IMR-90 (cell line): ENCODE data around the gene ADGRB3. TPM values are rescaled to one million over a fixed set of nuclear protein-coding genes. Genes with fewer than 3 reads are reported as not detected.

ENCODE experiments used
- ATAC-seq: fragments of 200-7000 bp; cut with Tn5 transposase; 2 replicates; pipeline ENCODE4 v1.9.1; 2020; ENCODE audit warnings: low read depth, mild to moderate bottlenecking, moderate library complexity
- BruUV-seq: library from RNA; stranded (reverse); fragments of 400-500 nt; replicated peaks from 2 replicates; lab custom pipeline; 2021; lab: Mats Ljungman, UMichigan
- CTCF ChIA-PET: fragments of 300-600 bp; formaldehyde crosslinking; extraction: SDS; loops from one replicate; lab custom pipeline; 2021; ENCODE audit warnings: antibody characterized with exemption; lab: Yijun Ruan, JAX
- POLR2A ChIA-PET: fragments of 300-600 bp; sonication (Branson Sonifier 250); formaldehyde crosslinking; loops from one replicate; lab custom pipeline; 2022; ENCODE audit warnings: antibody characterized with exemption; ENCODE audit not compliant: unreplicated experiment; lab: Charles Lee
- DNase-seq: peaks from one replicate; pipeline ENCODE4 v3.0.0; 2013
- H2AFZ ChIP-seq: replicated peaks from 2 replicates; pipeline ENCODE3; 2013; ENCODE audit warnings: low read length, mild to moderate bottlenecking; ENCODE audit not compliant: poor library complexity
- H2AK5ac ChIP-seq: 2 replicates; pipeline ENCODE4 v1.6.1; 2013; ENCODE audit warnings: low read depth, low read length, inconsistent platforms
- H2AK9ac ChIP-seq: replicated peaks from 2 replicates; pipeline ENCODE3; 2013; ENCODE audit warnings: mild to moderate bottlenecking, low read depth, low read length, moderate library complexity; ENCODE audit not compliant: poor library complexity
- H2BK120ac ChIP-seq: 2 replicates; pipeline ENCODE4 v1.6.1; 2013; ENCODE audit warnings: low read depth, low read length, inconsistent platforms
- H2BK15ac ChIP-seq: 3 replicates; pipeline ENCODE4 v1.6.1; 2013; ENCODE audit warnings: low read depth, low read length, inconsistent platforms
- H2BK20ac ChIP-seq: 2 replicates; pipeline ENCODE4 v1.6.1; 2013; ENCODE audit warnings: low read depth, mild to moderate bottlenecking, inconsistent platforms, low read length, moderate library complexity
- H2BK5ac ChIP-seq: 2 replicates; pipeline ENCODE4 v1.6.1; 2013; ENCODE audit warnings: mild to moderate bottlenecking, low read depth, low read length, inconsistent platforms; ENCODE audit not compliant: poor library complexity, severe bottlenecking
- H3K14ac ChIP-seq: replicated peaks from 2 replicates; pipeline ENCODE4 v1.6.1; 2013; ENCODE audit warnings: low read depth, low read length, inconsistent platforms
- H3K18ac ChIP-seq: 2 replicates; pipeline ENCODE4 v1.6.1; 2013; ENCODE audit warnings: low read depth, low read length, control low read depth
- H3K23ac ChIP-seq: 2 replicates; pipeline ENCODE4 v1.6.1; 2013; ENCODE audit warnings: low read depth, low read length, inconsistent platforms
- H3K27ac ChIP-seq: 2 replicates; pipeline ENCODE4 v1.5.1; 2013; ENCODE audit warnings: mild to moderate bottlenecking, control low read depth, low read length; ENCODE audit not compliant: insufficient read depth
- H3K27me3 ChIP-seq: 2 replicates; pipeline ENCODE4 v1.6.1; 2013; ENCODE audit warnings: low read length; ENCODE audit not compliant: control insufficient read depth, insufficient read depth
- H3K36me3 ChIP-seq: 2 replicates; pipeline ENCODE4 v1.6.1; 2013; ENCODE audit warnings: low read length, mixed read lengths; ENCODE audit not compliant: control insufficient read depth, insufficient read depth
- H3K4ac ChIP-seq: 2 replicates; pipeline ENCODE4 v1.6.1; 2013; ENCODE audit warnings: low read depth, low read length, inconsistent platforms
- H3K4me1 ChIP-seq: 2 replicates; pipeline ENCODE4 v1.6.1; 2013; ENCODE audit warnings: low read length, mixed read lengths; ENCODE audit not compliant: control insufficient read depth, insufficient read depth
- H3K4me2 ChIP-seq: 2 replicates; pipeline ENCODE4 v1.6.1; 2013; ENCODE audit warnings: low read depth, mild to moderate bottlenecking, control low read depth, low read length, moderate library complexity
- H3K4me3 ChIP-seq: 2 replicates; pipeline ENCODE4 v1.5.1; 2013; ENCODE audit warnings: low read depth, mild to moderate bottlenecking, control low read depth, low read length, moderate library complexity; ENCODE audit not compliant: insufficient read depth
- H3K56ac ChIP-seq: 2 replicates; pipeline ENCODE4 v1.6.1; 2013; ENCODE audit warnings: low read length, inconsistent platforms; ENCODE audit not compliant: insufficient read depth; ENCODE audit errors: extremely low read depth
- H3K79me1 ChIP-seq, 2 experiments: 2 replicates each; pipeline ENCODE4 v1.6.1; 2013; ENCODE audit warnings: low read length in 2 of 2, inconsistent platforms in 1 of 2, low read depth in 1 of 2
- H3K9ac ChIP-seq: 2 replicates; pipeline ENCODE4 v1.6.1; 2013; ENCODE audit warnings: low read depth, low read length, control low read depth
- H3K9me1 ChIP-seq: 2 replicates; pipeline ENCODE4 v1.6.1; 2013; ENCODE audit warnings: low read length, inconsistent platforms; ENCODE audit not compliant: insufficient read depth
- H3K9me3 ChIP-seq: 2 replicates; pipeline ENCODE4 v1.6.1; 2013; ENCODE audit warnings: low read length; ENCODE audit not compliant: control insufficient read depth, insufficient read depth
- H4K20me1 ChIP-seq: 2 replicates; pipeline ENCODE4 v1.6.1; 2013; ENCODE audit warnings: low read length, inconsistent platforms; ENCODE audit not compliant: insufficient read depth
- H4K5ac ChIP-seq: 2 replicates; pipeline ENCODE4 v1.6.1; 2013; ENCODE audit warnings: mild to moderate bottlenecking, low read depth, low read length, control low read depth
- H4K8ac ChIP-seq, 2 experiments: 2 replicates each; pipeline ENCODE4 v1.6.1; 2013; ENCODE audit warnings: low read depth in 2 of 2, low read length in 2 of 2, control low read depth in 1 of 2, inconsistent platforms in 1 of 2
- H4K91ac ChIP-seq: 2 replicates; pipeline ENCODE4 v1.6.1; 2013; ENCODE audit warnings: low read depth, low read length, inconsistent platforms; ENCODE audit not compliant: insufficient read depth
- BHLHE40 ChIP-seq: fragments of 150-350 bp; IDR thresholded peaks from 2 replicates; pipeline ENCODE4 v1.6.1; 2016; ENCODE audit warnings: mild to moderate bottlenecking, low read depth, low read length
- CEBPB ChIP-seq: IDR thresholded peaks from 2 replicates; pipeline ENCODE4 v1.6.1; 2012; ENCODE audit warnings: low read depth, low read length, improper control_type of control experiment
- CHD1 ChIP-seq: IDR thresholded peaks from 2 replicates; pipeline ENCODE4 v1.6.1; 2012; ENCODE audit warnings: low read depth, low read length, improper control_type of control experiment
- CTCF ChIP-seq: conservative IDR thresholded peaks from 2 replicates; pipeline ENCODE4 v1.5.1; 2012; ENCODE audit warnings: mild to moderate bottlenecking, low read depth, low read length, improper control_type of control experiment
- MAFK ChIP-seq: IDR thresholded peaks from 2 replicates; pipeline ENCODE4 v1.6.1; 2012; ENCODE audit warnings: low read depth, low read length, improper control_type of control experiment
- MAZ ChIP-seq: IDR thresholded peaks from 2 replicates; pipeline ENCODE4 v1.6.1; 2012; ENCODE audit warnings: low read depth, mild to moderate bottlenecking, low read length, improper control_type of control experiment, moderate library complexity, borderline replicate concordance
- MXI1 ChIP-seq: IDR thresholded peaks from 2 replicates; pipeline ENCODE4 v1.6.1; 2012; ENCODE audit warnings: low read depth, mild to moderate bottlenecking, low read length, moderate library complexity, borderline replicate concordance
- NFE2L2 ChIP-seq: fragments of 150-350 bp; IDR thresholded peaks from 2 replicates; pipeline ENCODE4 v1.6.1; 2016; ENCODE audit warnings: low read depth, mild to moderate bottlenecking, low read length
- POLR2A ChIP-seq: IDR thresholded peaks from 2 replicates; pipeline ENCODE4 v1.6.1; 2012; ENCODE audit warnings: mild to moderate bottlenecking, low read depth, low read length
- RAD21 ChIP-seq: IDR thresholded peaks from 2 replicates; pipeline ENCODE4 v1.6.1; 2012; ENCODE audit warnings: low read length, improper control_type of control experiment
- RCOR1 ChIP-seq: IDR thresholded peaks from 2 replicates; pipeline ENCODE4 v1.6.1; 2012; ENCODE audit warnings: mild to moderate bottlenecking, low read length, improper control_type of control experiment; ENCODE audit not compliant: insufficient replicate concordance
- RFX5 ChIP-seq: IDR thresholded peaks from 2 replicates; pipeline ENCODE4 v1.8.0; 2012; ENCODE audit warnings: low read depth, mild to moderate bottlenecking, low read length, moderate library complexity
- SMC3 ChIP-seq: fragments of 150-350 bp; IDR thresholded peaks from 2 replicates; pipeline ENCODE4 v1.6.1; 2016; ENCODE audit warnings: low read depth, mild to moderate bottlenecking, antibody characterized with exemption, low read length, moderate library complexity
- USF2 ChIP-seq: fragments of 150-350 bp; IDR thresholded peaks from 2 replicates; pipeline ENCODE4 v1.6.1; 2017; ENCODE audit warnings: mild to moderate bottlenecking, antibody characterized with exemption, low read length, low read depth
- WGBS, 2 experiments: methylation state at CpG; one replicate each; pipeline versions ENCODE4 v1.1.5 to v1.1.7; 2013; ENCODE audit warnings: missing lambda C conversion rate in 2 of 2; ENCODE audit not compliant: insufficient read length in 1 of 2; ENCODE audit errors: extremely low coverage in 2 of 2; 5-methylcytosine and 5-hydroxymethylcytosine counted together
- dilution Hi-C: fragments of 300-500 bp; cut with HindIII; formaldehyde crosslinking; loops from one replicate; pipeline ENCODE4 v1.14.3; 2018; ENCODE audit warnings: low sequenced_read_pairs; ENCODE audit not compliant: unreplicated experiment
- in situ Hi-C: fragments of 300-500 bp; cut with MboI; formaldehyde crosslinking; loops from 3 replicates; pipeline ENCODE4 v1.14.3; 2019; ENCODE audit warnings: low sequenced_read_pairs, inconsistent platforms, mixed read lengths
- intact Hi-C: fragments of 100-400 bp; cut with micrococcal nuclease; formaldehyde crosslinking; loops from 2 replicates; pipeline ENCODE4 v1.10.0; 2022
- polyA plus RNA-seq, 3 experiments: library from polyadenylated mRNA; depleted of rRNA; stranded (reverse); fragments of >200 nt; gene quantifications; 2 replicates each; pipeline ENCODE4 v1.2.3, GENCODE V29; 2012; ENCODE audit warnings: low replicate concordance in 1 of 3
- total RNA-seq: library from RNA; depleted of rRNA; stranded (reverse); fragments of >200 nt; gene quantifications from 2 replicates; pipeline ENCODE4 v1.2.3, GENCODE V29; 2012

The ADGRB3 gene
- total and polyA plus RNA-seq, 2 of the 4 experiments (the other 2 are of a cell fraction): not detected

GRCh38 chr6:68640491-68640835 is 5.4 kb downstream of the ADGRB3 start:
- H3K4me2 ChIP-seq: no peak overlapping the region; the same call in 1 of the 2 replicates
- no peak overlapping the region for H2BK5ac ChIP-seq
- no peak overlapping the region for H3K23ac ChIP-seq
- in situ Hi-C loops: loop anchor here (25.0 kb wide), 1 partner anchor 322 kb away; no protein-coding TSS in a partner anchor
- H3K56ac ChIP-seq: no peak overlapping the region
- ATAC-seq (no peak), DNase-seq (no peak)
- no peak overlapping the region for H2BK20ac ChIP-seq
- no peak overlapping the region for H4K8ac ChIP-seq
- H4K91ac ChIP-seq: no peak overlapping the region
- POLR2A ChIA-PET: no interaction called here
- H3K4me1 ChIP-seq: no peaks in the 10 kb centered on the region
- H4K20me1 ChIP-seq: no peaks in the 10 kb centered on the region
- no peak overlapping the region for H2AK9ac ChIP-seq
- no peaks in the 10 kb centered on the region for H3K36me3 ChIP-seq
- no peak overlapping the region for H2AK5ac ChIP-seq
- H2BK15ac ChIP-seq: no peak overlapping the region
- intact Hi-C loops: no loop called here
- no peak overlapping the region for H3K18ac ChIP-seq
- WGBS, 2 experiments: no CpG with 5 or more reads among the region's 3 CpGs
- no peak overlapping the region for H3K4ac ChIP-seq
- no TSS peak for BruUV-seq
- no peak overlapping the region for H3K14ac ChIP-seq
- dilution Hi-C loops: no loop called here
- CTCF ChIA-PET: no interaction called here
- no peak overlapping the region for H2BK120ac ChIP-seq
- H3K9me3 ChIP-seq: no peaks in the 10 kb centered on the region
- no peak overlapping the region for H2AFZ ChIP-seq
- H3K4me3 ChIP-seq: no peak overlapping the region
- H3K27me3 ChIP-seq: peaks cover 3% of the 10 kb centered on the region
- no peaks in the 10 kb centered on the region for H3K79me1 ChIP-seq
- no peak overlapping the region for H3K9ac ChIP-seq
- H3K27ac ChIP-seq: no peak overlapping the region
- no peaks in the 10 kb centered on the region for H3K9me1 ChIP-seq
- TF ChIP-seq RFX5 (no peak), RAD21 (no peak), USF2 (no peak), CHD1 (no peak), SMC3 (no peak), CEBPB (no peak), MAFK (no peak), CTCF (no peak), NFE2L2 (no peak), BHLHE40 (no peak), RCOR1 (no peak), MAZ (no peak), POLR2A (no peak), MXI1 (no peak)
- H4K5ac ChIP-seq: no peak overlapping the region
